Epithelial cell of alveolus of lung (primary cell): ENCODE data around the gene TENM3. TPM values are rescaled to one million over a fixed set of nuclear protein-coding genes. Genes with fewer than 3 reads are reported as not detected.

Experiments used
- total RNA-seq: library from RNA; depleted of rRNA; stranded (reverse); fragments of >200 nt; gene quantifications from 2 replicates; pipeline ENCODE4 v1.2.1, GENCODE V29; 2015

TENM3 gene
- total RNA-seq, result 23.9 and 24.7 TPM in 2 replicates

GRCh38 chr4:182243204-182243603, at the start of gene TENM3:
TSS of gene TENM3 (plus strand) at chr4:182243402. CDS start at chr4:182324021, 80,619 bp downstream.

